Ishikawa (cell line): ENCODE results near the gene GTF2F2.

Experiments used
- CEBPB ChIP-seq: IDR thresholded peaks from 2 replicates; pipeline ENCODE4 v1.6.1; 2012
- CREB1 ChIP-seq: IDR thresholded peaks from 2 replicates; pipeline ENCODE4 v1.6.1; 2012; ENCODE audit warnings: low read depth
- EGR1 ChIP-seq: IDR thresholded peaks from 2 replicates; pipeline ENCODE4 v1.6.1; 2012
- EP300 ChIP-seq: IDR thresholded peaks from 2 replicates; pipeline ENCODE4 v1.6.1; 2012; ENCODE audit warnings: borderline replicate concordance
- FOXM1 ChIP-seq: IDR thresholded peaks from 2 replicates; pipeline ENCODE4 v1.6.1; 2012; ENCODE audit warnings: low read depth, borderline replicate concordance
- MAX ChIP-seq: IDR thresholded peaks from 2 replicates; pipeline ENCODE4 v1.6.1; 2012
- NFIC ChIP-seq: IDR thresholded peaks from 2 replicates; pipeline ENCODE4 v1.6.1; 2012
- RAD21 ChIP-seq: IDR thresholded peaks from 2 replicates; pipeline ENCODE4 v1.6.1; 2012; ENCODE audit warnings: low read depth
- REST ChIP-seq: IDR thresholded peaks from 2 replicates; pipeline ENCODE4 v1.6.1; 2012; ENCODE audit warnings: low read depth, mild to moderate bottlenecking
- TAF1 ChIP-seq: IDR thresholded peaks from 2 replicates; pipeline ENCODE4 v1.6.1; 2012; ENCODE audit warnings: low read depth, mild to moderate bottlenecking
- TCF12 ChIP-seq: IDR thresholded peaks from 2 replicates; pipeline ENCODE4 v1.6.1; 2012; ENCODE audit warnings: low read depth
- TEAD4 ChIP-seq: IDR thresholded peaks from 2 replicates; pipeline ENCODE4 v1.6.1; 2012
- USF1 ChIP-seq: IDR thresholded peaks from 2 replicates; pipeline ENCODE4 v1.6.1; 2012
- YY1 ChIP-seq: IDR thresholded peaks from 2 replicates; pipeline ENCODE4 v1.6.1; 2012; ENCODE audit warnings: low read depth
- ZBTB7A ChIP-seq: IDR thresholded peaks from 2 replicates; pipeline ENCODE4 v1.6.1; 2012; ENCODE audit warnings: low read depth

Gene GTF2F2

GRCh38 chr13:45143346-45143751, 23.0 kb downstream of the GTF2F2 start:
- TF ChIP-seq MAX (no peak), NFIC (no peak), TEAD4 (no peak), TAF1 (no peak), ZBTB7A (no peak), CREB1 (no peak), FOXM1 (no peak), EP300 (no peak), TCF12 (no peak), CEBPB (no peak), RAD21 (no peak), USF1 (no peak), YY1 (no peak), REST (no peak), EGR1 (no peak)

GRCh38 chr13:45149964-45150363, 29.7 kb downstream of the GTF2F2 start:
- no peak for TF ChIP-seq YY1
- no peak for TF ChIP-seq REST
- no peak for TF ChIP-seq CEBPB
- TF ChIP-seq USF1 = no peak
- TF ChIP-seq ZBTB7A = no peak
- TF ChIP-seq TCF12 = no peak
- TF ChIP-seq FOXM1 = no peak
- TF ChIP-seq NFIC = no peak
- no peak for TF ChIP-seq CREB1
- TF ChIP-seq RAD21 = no peak
- no peak for TF ChIP-seq TAF1
- no peak for TF ChIP-seq EGR1
- TF ChIP-seq TEAD4 = no peak
- TF ChIP-seq EP300 = no peak
- no peak for TF ChIP-seq MAX

- TF ChIP-seq FOXM1 = no peak
- TF ChIP-seq RAD21 = no peak
These were observed 36.5 kb downstream of the GTF2F2 start for GRCh38 chr13:45156565-45157361.

GRCh38 chr13:45162194-45162593, 41.9 kb downstream of the GTF2F2 start:
- TF ChIP-seq TEAD4 = no peak
- no peak for TF ChIP-seq EP300
- no peak for TF ChIP-seq FOXM1

- TF ChIP-seq EP300 = no peak
- no peak for TF ChIP-seq NFIC
- no peak for TF ChIP-seq FOXM1
- no peak for TF ChIP-seq TCF12
- no peak for TF ChIP-seq EGR1
- no peak for TF ChIP-seq REST
- no peak for TF ChIP-seq RAD21
- TF ChIP-seq CEBPB = no peak
- no peak for TF ChIP-seq CREB1
- no peak for TF ChIP-seq TAF1
- no peak for TF ChIP-seq USF1
- TF ChIP-seq MAX = no peak
- TF ChIP-seq YY1 = no peak
- TF ChIP-seq TEAD4 = no peak
- no peak for TF ChIP-seq ZBTB7A
These were observed 42.5 kb downstream of the GTF2F2 start for GRCh38 chr13:45162821-45163220.
